ENCODE data around the gene FOXP4. TPM values are rescaled to one million over a fixed set of nuclear protein-coding genes. Genes with fewer than 3 reads are reported as not detected.

The FOXP4 gene
- total and polyA plus RNA-seq, 10 donors, result 3.0 to 12.1 (median 6.5) TPM

DNA sequence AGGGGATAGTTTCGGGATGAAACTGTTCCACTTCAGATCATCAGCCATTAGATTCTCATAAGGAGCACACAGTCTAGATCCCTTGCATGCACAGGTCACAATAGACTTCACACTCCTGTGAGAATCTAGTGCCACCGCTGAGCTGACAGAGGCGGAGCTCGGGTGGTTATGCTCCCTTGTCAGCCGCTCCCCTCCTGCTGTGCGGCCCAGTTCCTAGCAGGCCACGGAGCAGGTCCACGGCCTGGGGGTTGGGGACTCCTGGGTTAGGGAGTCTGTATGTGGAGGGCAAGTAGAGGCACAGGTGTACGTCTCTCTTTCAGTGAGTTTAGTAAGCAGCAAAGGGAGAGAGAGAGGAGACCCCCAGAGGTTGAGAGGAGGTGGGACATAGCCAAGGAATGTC lies 61.6 kb downstream of the FOXP4 start:
- Histone ChIP-seq H3K27ac (no peak overlapping the region), H3K9me3 (peaks cover 0 to 4% (median 0%) of the 10 kb centered on the region in 8 donors), H3K4me1 (peaks cover 0 to 9% (median 8%) of the 10 kb centered on the region in 6 donors), H3K36me3 (no peaks in the 10 kb centered on the region), H3K27me3 (replicated peaks in 1 of 7) (peaks cover 0 to 20% (median 0%) of the 10 kb centered on the region in 7 donors), H3K4me3 (no peak overlapping the region)
- TF ChIP-seq CTCF (IDR thresholded peaks at IDR 0.05 in 8 of 11, conservative IDR thresholded peaks at IDR 0.05 in 3 of 11) (no peak), POLR2A (IDR thresholded peaks at IDR 0.05) (no peak), POLR2AphosphoS5 (IDR thresholded peaks at IDR 0.05) (no peak)
- 81 to 91% (median 88%) methylated on average over 9 of the region's 9 CpGs for WGBS, 5 donors
- intact Hi-C loops (cut with DNase I; ENCODE audit: low total_unique reads), result loop anchor here (10.0 kb wide), 1 partner anchor 167 kb away; the partner anchor contains the start of gene FRS3
- no peak for DNase-seq

DNA sequence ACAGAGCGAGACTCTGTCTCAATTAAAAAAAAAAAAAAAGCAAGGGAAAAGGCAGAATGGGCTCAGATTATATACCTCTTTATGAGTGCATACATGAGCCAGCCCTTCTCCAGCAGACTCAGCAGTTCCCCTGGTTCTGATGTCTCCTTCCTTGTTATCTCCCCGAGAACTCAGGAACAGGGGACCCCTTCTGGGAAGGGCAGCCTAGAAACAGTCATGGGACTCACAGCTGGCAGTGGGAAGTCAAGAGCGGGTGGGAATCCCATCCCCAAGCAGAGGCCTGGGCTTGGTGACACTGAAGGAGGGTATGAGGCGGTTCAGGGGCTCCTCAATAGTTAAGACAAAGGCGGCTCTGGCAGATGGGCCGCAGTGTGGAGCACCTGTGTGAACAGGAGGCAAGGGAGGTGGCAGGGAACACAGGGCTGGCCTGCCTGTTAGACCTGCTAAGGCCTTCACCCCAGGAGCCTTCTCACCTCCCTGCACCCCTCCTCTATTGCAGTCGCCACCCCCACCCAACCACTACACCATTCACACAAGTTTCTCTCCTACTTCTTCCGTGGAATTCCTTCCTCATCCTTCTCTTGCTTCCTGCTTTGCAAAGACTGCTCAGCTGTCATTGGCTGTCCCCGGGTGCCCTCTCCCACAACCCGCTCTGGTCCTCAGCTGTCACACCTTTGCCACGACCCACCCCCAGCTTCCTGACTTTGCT lies 62.4 kb downstream of the FOXP4 start:
- Histone ChIP-seq H3K27me3 (replicated peaks in 1 of 7) (peaks cover 0 to 15% (median 0%) of the 10 kb centered on the region in 7 donors), H3K4me3 (no peak overlapping the region), H3K4me1 (no peaks in the 10 kb centered on the region), H3K9me3 (peaks cover 0 to 10% (median 0%) of the 10 kb centered on the region in 8 donors), H3K36me3 (no peaks in the 10 kb centered on the region), H3K27ac (no peak overlapping the region)
- TF ChIP-seq POLR2A (IDR thresholded peaks at IDR 0.05) (no peak), POLR2AphosphoS5 (IDR thresholded peaks at IDR 0.05) (no peak)
- intact Hi-C loops (cut with DNase I; ENCODE audit: low total_unique reads), result loop anchor here (10.0 kb wide), 1 partner anchor 166 kb away; the partner anchor contains the start of gene FRS3
- 80 to 87% (median 82%) methylated on average over 11 of the region's 11 CpGs for WGBS, 5 donors
- no peak for DNase-seq

GRCh38 chr6:41614715-41615114 lies 68.5 kb downstream of the FOXP4 start:
- H3K27me3 ChIP-seq (replicated peaks in 1 of 7), result peaks cover 0 to 8% (median 0%) of the 10 kb centered on the region in 7 donors
- H3K27ac ChIP-seq, result no peak overlapping the region
- intact Hi-C loops (cut with DNase I; ENCODE audit: low total_unique reads), result no loop called here
- TF ChIP-seq CTCF (IDR thresholded peaks at IDR 0.05 in 8 of 11, conservative IDR thresholded peaks at IDR 0.05 in 3 of 11) (no peak), POLR2AphosphoS5 (IDR thresholded peaks at IDR 0.05) (no peak), POLR2A (IDR thresholded peaks at IDR 0.05) (no peak)
- no peaks in the 10 kb centered on the region for H3K4me1 ChIP-seq
- 90 to 97% (median 92%) methylated on average over 2 of the region's 2 CpGs for WGBS, 5 donors
- no peak overlapping the region for H3K4me3 ChIP-seq
- no peaks in the 10 kb centered on the region for H3K36me3 ChIP-seq
- peaks cover 0 to 11% (median 0%) of the 10 kb centered on the region in 8 donors for H3K9me3 ChIP-seq
- no peak for DNase-seq

GRCh38 chr6:41615311-41615710 lies 69.1 kb downstream of the FOXP4 start:
- no peak overlapping the region for H3K4me3 ChIP-seq
- no peaks in the 10 kb centered on the region for H3K36me3 ChIP-seq
- no peak for DNase-seq
- intact Hi-C loops (cut with DNase I; ENCODE audit: low total_unique reads), result no loop called here
- no peak overlapping the region for H3K27ac ChIP-seq
- peaks cover 0 to 8% (median 0%) of the 10 kb centered on the region in 7 donors for H3K27me3 ChIP-seq (replicated peaks in 1 of 7)
- WGBS, 5 donors, result 74 to 85% (median 75%) methylated on average over 7 of the region's 7 CpGs
- H3K9me3 ChIP-seq, result peaks cover 0 to 11% (median under 1%) of the 10 kb centered on the region in 8 donors
- H3K4me1 ChIP-seq, result no peaks in the 10 kb centered on the region
- TF ChIP-seq CTCF (IDR thresholded peaks at IDR 0.05 in 8 of 11, conservative IDR thresholded peaks at IDR 0.05 in 3 of 11) (no peak), POLR2AphosphoS5 (IDR thresholded peaks at IDR 0.05) (no peak), POLR2A (IDR thresholded peaks at IDR 0.05) (no peak)

Measured in spleen (tissue), 11 donors.